Head of caudate nucleus (tissue), 42 donors: Measurements from ENCODE around the gene P3H4.

ENCODE experiments used
- DNase-seq, 42 donors: peaks; one replicate each; pipeline versions ENCODE4 v3.0.0 to v3.0.0-alpha.2; 2020 to 2021; ENCODE audit warnings: mixed read lengths in 7 of 42
- intact Hi-C: fragments of 100-400 bp; cut with DNase I; formaldehyde crosslinking; loops from one replicate; pipeline ENCODE4 v1.15.0; 2022

The P3H4 gene

GRCh38 chr17:41823141-41823524 lies 11.4 kb upstream of the P3H4 start:
- no peak for DNase-seq
- intact Hi-C loops, result no loop called here

DNA sequence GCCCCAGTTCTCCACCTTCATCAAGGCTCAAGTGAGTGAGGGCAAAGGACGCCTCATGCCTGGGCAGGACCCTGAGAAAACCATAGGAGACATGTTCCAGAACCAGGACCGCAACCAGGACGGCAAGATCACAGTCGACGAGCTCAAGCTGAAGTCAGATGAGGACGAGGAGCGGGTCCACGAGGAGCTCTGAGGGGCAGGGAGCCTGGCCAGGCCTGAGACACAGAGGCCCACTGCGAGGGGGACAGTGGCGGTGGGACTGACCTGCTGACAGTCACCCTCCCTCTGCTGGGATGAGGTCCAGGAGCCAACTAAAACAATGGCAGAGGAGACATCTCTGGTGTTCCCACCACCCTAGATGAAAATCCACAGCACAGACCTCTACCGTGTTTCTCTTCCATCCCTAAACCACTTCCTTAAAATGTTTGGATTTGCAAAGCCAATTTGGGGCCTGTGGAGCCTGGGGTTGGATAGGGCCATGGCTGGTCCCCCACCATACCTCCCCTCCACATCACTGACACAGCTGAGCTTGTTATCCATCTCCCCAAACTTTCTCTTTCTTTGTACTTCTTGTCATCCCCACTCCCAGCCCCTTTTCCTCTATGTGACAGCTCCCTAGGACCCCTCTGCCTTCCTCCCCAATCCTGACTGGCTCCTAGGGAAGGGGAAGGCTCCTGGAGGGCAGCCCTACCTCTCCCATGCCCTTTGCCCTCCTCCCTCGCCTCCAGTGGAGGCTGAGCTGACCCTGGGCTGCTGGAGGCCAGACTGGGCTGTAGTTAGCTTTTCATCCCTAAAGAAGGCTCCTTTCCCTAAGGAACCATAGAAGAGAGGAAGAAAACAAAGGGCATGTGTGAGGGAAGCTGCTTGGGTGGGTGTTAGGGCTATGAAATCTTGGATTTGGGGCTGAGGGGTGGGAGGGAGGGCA lies 10.7 kb upstream of the P3H4 start:
- no peak for DNase-seq
- intact Hi-C loops, result no loop called here

DNA sequence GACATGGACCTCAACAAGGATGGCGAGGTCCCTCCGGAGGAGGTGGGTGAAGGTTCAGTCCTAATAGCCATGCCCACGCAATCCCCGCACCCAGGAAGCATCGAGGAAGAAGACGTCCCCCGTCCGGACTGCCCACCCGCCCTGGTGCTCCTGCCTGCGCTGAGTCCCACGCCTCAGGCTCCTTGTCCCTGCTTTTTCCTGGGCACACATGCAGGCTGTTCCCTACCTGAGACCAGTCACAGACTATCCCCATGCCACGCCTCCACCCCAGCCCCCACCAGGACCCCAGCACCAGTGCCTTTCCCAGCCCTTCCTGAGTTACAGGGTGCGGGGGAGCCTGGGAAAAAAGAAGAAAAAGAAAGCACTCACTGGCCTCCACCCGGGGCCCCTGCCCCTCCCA lies 10.0 kb upstream of the P3H4 start:
- no peak for DNase-seq
- intact Hi-C loops, result no loop called here

DNA sequence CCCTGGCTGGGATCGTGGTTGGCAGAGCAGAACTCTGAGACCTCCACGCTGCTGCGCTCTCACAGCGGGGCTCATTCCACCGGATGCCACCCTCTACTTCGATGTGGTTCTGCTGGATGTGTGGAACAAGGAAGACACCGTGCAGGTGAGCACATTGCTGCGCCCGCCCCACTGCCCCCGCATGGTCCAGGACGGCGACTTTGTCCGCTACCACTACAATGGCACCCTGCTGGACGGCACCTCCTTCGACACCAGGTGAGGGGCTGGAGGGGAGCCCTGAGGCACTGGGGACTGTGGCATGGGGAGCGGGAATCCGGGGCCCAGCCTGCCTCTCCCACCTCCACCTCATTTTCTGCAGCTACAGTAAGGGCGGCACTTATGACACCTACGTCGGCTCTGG lies 6.3 kb upstream of the P3H4 start:
- no peak for DNase-seq
- intact Hi-C loops, result no loop called here

- no peak for DNase-seq
- intact Hi-C loops, result no loop called here
Measured at GRCh38 chr17:41816637-41817320, 5.0 kb upstream of the P3H4 start.

DNA sequence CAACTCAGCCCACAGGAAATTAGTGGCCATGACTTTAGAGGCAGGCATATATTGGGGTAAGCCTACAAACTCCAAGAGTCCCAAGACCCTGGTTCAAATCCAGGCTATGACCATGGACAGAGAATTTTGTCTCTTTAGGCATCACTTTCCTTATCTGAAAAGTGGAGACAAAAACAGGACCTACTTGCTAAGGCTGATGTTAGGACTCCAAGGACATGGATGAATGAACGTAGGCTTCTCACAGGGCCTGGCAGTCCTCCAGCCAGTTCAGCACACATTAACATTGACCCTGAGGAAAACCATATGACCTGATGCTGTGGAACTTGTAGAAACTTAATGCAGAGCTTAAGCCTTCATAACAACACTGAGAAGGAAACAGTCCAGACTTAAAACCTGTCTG lies 2.4 kb upstream of the P3H4 start:
- DNase-seq, result no peak
- intact Hi-C loops, result no loop called here

GRCh38 chr17:41813699-41814124 lies 2.0 kb upstream of the P3H4 start:
- intact Hi-C loops, result no loop called here
- DNase-seq, result no peak

DNA sequence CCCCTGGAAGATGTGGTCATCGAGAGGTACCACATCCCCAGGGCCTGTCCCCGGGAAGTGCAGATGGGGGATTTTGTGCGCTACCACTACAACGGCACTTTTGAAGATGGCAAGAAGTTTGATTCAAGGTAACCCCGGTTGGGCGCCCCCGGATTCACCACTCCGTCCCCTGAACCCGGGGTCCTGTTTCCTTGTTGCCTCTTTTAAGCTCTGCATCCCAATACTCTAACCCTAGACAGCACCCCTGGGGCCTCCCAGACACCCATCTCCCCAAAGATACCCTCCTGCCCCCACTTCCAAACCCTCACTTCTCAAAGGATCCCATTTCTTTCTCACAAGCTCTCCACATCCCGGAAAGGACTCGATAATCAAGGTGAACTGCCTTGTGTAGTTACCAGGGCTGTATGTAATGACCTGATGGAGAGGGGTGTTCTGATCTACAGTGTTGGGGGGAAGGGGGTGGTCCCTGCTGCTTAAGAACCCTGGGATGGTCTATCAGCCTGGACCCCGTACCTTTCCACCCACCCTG lies 1.5 kb upstream of the P3H4 start:
- intact Hi-C loops, result no loop called here

GRCh38 chr17:41812381-41813151 lies 817 bp upstream of the P3H4 start, which contains the start of gene FKBP10:
FKBP10 (plus strand) TSS chr17:41813004; CDS start chr17:41813035, 31 bp downstream.
- intact Hi-C loops, result no loop called here

More for the DNA sequence above, 1.5 kb upstream of the P3H4 start:
- DNase-seq, result no peak

DNA sequence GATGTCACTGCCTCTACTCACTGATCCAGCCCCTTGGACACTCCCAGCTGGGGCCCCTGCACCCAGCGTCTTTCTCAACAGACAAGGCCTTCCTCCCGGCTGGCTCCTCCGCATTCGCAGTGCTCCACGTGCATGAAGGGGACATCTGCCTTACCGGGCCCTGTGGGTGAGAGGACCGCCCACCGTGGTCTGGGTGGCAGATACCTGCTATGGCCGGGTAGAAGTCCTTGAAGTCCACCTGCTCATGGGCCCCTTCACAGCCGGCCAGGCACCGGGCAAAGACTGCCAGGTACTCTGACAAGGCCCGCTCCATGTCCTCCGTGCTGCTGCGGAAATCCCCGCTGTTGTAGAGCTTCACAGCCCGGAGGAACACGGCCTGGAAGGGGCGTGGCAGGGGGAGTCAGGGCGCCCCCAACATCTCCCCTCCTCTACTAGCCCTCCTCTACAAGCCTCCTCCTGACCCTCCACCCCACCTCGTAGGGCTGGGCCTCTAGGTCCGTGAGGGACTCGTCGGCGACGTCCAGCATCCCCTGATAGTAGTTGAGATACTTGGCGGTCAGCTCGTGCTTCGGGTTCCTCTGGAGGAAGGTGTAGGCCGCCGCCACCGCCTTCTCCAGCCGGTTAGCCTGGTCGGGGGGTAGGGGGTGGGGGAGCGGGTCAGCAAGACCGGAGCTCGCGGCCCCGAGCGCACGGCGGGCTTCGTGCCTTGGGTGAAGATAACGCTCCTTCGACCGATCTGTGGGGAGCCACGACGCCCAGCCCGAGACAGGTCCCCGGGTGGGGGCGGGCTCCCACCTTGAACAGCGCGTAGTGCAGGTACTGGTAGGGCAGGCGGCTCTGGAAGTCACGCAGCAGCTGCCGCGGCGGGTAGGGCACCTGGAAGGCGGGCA lies 845 bp downstream of the P3H4 start:
- DNase-seq, result peak in 7 of 42 donors; percentile 15 to 42 (median 25)
- intact Hi-C loops, result no loop called here

More at GRCh38 chr17:41812381-41813151, 817 bp upstream of the P3H4 start, which contains the start of gene FKBP10:
- peak in 34 of 42 donors; percentile 14 to 75 (median 41) for DNase-seq

DNA sequence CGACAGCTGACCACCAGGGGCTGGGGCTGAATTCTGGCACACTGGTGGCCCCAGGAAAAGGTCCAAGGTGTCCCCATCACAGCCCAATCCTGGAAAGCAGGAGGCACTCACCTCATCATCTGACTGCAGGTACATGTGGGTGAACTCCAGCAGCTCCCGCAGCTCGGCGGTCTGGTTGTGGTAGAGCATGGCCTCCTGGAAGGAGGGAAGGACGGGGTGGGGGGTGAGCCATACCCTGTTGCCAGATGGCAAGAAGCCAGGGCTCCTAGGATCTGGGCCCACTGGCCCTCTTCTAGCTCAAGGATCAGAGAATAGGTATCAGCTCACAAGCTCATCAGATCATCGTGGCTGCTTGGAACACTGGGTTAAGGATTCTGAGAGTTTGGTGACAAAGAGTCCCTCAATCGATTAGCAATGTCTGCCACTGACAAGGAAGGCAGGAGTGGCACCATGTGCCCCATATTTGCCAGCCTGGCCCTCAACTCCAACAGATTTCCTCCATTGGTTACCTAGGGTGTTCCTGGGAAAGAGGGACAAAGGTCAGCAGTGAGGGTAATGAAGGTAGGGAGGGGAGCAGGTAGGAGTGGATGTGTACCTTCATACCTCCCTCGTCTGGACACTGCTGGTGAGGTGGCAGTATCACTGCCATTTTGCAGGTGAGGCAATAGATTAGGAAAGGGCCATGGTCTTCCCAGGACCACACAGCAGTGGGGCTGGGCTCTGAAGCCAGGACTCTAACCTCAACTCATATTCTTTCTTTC lies 4.9 kb downstream of the P3H4 start:
- intact Hi-C loops, result no loop called here
- no peak for DNase-seq

DNA sequence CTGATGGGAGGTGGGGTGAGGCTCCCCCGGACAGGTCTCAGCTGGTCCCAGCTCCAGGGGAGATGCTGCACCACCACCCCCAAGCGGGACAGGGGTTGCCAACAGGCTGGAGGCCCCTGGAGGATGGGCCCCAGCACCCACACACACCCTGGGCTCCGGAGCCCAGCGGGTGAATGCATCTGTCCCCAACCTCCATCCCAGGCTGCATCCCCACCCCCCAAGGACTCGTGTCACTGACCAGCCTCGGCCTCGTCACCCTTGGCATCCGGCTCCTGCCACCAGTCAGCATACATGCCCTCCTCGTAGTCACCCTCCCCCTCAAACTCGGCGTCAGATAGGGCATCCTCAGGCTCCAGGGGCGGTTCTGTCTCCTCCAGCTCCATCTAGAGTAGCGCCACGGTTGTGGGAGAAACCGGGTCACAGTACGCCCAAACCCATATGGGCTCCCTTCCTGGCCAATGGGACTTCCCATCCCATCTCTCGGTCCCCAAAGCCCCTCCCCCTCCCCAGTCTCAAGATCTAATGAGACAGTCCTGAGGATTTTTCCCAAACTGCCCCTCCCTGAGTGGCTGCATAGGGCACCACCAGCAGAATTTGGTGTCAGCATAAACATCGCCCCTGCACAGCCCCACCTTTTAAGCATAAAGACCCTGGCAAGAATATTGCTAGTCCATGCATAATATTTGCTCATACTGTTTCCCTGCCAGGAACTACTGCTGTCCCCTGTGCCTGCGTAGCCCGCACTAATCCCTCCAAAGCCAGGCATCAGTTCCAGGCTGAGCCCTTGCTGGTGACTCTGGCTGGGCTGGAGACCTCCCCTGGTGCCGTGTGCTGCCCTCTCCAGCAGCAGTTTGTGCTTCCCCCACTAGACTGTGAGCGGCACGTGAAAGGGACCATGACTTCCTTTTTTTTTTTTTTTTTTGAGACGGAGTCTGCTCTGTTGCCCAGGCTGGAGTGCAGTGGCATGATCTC lies 8.4 kb downstream of the P3H4 start:
- no peak for DNase-seq

DNA sequence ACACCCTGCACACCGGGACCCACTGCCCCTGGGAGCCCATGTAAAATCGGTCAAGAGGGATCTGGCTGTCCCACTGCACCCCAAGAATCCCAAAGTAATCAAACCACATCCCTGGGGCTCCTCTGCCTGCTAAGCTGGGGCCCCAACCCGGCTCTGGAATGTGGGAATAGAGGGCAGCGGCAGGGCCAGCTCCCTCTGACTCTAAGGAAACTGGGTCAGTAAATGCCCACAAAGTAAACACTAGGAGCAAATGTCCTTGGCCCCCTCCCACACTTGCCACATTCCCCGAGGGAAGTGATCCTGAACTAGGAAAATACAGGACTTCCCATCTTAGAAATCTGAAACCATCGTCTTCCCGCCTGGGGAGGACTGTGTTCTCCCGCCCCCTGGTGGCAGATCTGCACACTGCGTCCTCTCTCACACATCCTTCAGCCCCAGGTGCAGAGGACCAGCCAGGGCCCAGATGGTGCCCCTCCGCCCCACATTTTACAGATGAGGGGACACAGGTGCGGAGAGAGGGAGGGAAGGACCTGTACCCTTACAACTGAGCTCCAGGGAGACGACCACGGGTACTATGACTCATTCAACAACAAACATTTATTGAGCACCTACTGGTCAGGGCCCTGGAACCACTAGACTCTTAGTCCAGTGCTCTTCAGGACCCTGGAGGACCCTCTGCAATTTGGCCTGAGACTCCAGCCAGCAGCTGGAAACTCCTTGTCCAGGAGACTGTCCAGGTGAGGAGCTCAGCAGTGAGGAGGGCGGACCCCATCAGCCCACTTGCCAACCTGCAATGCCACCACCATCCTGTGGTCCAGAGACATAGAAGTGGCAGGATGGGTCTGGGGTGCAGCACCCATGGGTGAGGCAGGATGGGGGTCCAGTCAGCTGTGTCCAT lies 10.1 kb downstream of the P3H4 start:
- peak; percentile 49 to 96 (median 86) for DNase-seq
- intact Hi-C loops, result loop anchor here (1.0 kb wide), 1 partner anchor 63 kb away; no protein-coding TSS in a partner anchor

More for the DNA sequence above, 8.4 kb downstream of the P3H4 start:
- intact Hi-C loops, result no loop called here

DNA sequence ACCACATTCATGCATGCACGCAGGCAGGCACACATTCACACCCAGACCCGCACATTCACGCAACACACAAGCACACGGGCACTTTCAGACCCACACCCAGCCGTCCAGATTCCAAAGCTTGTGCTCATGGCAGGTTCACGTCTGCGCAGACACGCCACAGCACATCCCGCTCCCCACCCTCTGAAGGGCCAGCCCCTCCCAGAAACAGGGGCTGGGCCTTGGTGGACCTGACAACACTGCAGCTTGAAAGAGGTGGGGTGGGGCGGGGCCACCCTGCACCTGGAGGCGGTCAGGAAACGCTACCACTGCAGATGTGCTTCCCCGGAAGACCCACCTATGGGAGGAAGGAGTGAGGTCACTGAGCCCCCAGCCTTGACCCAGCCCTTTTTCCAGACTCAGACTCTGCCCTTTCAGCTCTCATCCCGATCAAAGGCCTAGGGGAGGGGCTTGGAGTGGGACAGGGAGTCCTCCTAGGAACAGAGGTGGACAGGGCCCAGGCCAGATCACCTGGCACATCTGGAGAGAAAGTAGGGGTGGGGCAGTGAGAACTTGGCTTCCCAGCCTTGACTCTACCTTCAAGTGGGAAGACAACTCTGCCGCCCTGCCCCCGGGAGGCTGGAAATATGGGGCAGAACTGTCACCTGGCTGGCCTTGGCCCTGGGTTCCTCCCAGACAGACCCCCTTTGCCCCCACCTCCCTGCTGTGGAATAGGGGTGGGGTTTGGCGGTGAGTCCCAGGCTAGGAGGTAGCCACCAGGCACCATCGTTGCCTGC lies 11.0 kb downstream of the P3H4 start:
- no peak for DNase-seq
- intact Hi-C loops, result loop anchor here (1.0 kb wide), 1 partner anchor 62 kb away; no protein-coding TSS in a partner anchor
